K562 (cell line): Measurements from ENCODE around the gene MTCH2. TPM values are rescaled to one million over a fixed set of nuclear protein-coding genes. Genes with fewer than 3 reads are reported as not detected.
A peak's percentile ranks its signal among the peaks of the same experiment; 100 is the strongest.

Source experiments
- ATAC-seq: fragments of 200-7000 bp; cut with Tn5 transposase; 3 replicates; pipeline ENCODE4 v1.9.1; 2020; ENCODE audit warnings: moderate library complexity
- BruUV-seq: library from RNA; stranded (reverse); fragments of 400-500 nt; replicated peaks from 2 replicates; lab custom pipeline; 2021; lab: Mats Ljungman, UMichigan
- CTCF ChIA-PET: fragments of 300-600 bp; formaldehyde crosslinking; extraction: SDS; loops from one replicate; lab custom pipeline; 2021; ENCODE audit warnings: low intra/inter-chr PET ratio; lab: Yijun Ruan, JAX
- POLR2A ChIA-PET: fragments of 300-600, 350-650 bp; sonication (Branson Sonifier 250); formaldehyde crosslinking; extraction: SDS; loops from one replicate; lab custom pipeline; 2021; ENCODE audit warnings: antibody characterized with exemption, inconsistent platforms; lab: Yijun Ruan, JAX
- DNase-seq, 4 experiments: peaks; one replicate each; pipeline versions ENCODE4 v3.0.0 to v3.0.0-alpha.2; 2011 to 2018; ENCODE audit warnings: low spot score in 3 of 4, mixed read lengths in 3 of 4; ENCODE audit errors: extremely low read depth in 1 of 4
- FAIRE-seq: peaks from 2 replicates; lab custom pipeline; 2011; peaks lifted over from hg19 to GRCh38; lab: Jason Lieb, UNC
- H2AFZ ChIP-seq: 2 replicates; pipeline ENCODE4 v1.6.0; 2011; ENCODE audit warnings: low read depth, low read length, control low read depth, inconsistent platforms
- H3K27ac ChIP-seq: fragments of 200-600 bp; 3 replicates; pipeline ENCODE4 v1.8.0; 2011; ENCODE audit warnings: low read depth, mild to moderate bottlenecking, control low read depth, inconsistent platforms, low read length, moderate library complexity, mixed read lengths; ENCODE audit errors: extremely low read depth
- H3K27me3 ChIP-seq, 2 experiments: fragments of 300-600 bp in 1 of 2; 2 replicates in 1 of 2; 3 replicates in 1 of 2; pipeline versions ENCODE4 v1.6.0 to v1.8.0; 2011; ENCODE audit warnings: inconsistent platforms in 2 of 2, low read length in 2 of 2, mild to moderate bottlenecking in 1 of 2, mixed read lengths in 1 of 2, moderate library complexity in 1 of 2; ENCODE audit not compliant: control insufficient read depth in 2 of 2, insufficient read depth in 2 of 2
- H3K36me3 ChIP-seq: fragments of 300-600 bp; 3 replicates; pipeline ENCODE4 v1.8.0; 2011; ENCODE audit warnings: mild to moderate bottlenecking, low read length, inconsistent platforms; ENCODE audit not compliant: control insufficient read depth, insufficient read depth
- H3K4me1 ChIP-seq, 2 experiments: fragments of 200-600 bp in 1 of 2; replicated peaks in 1 of 2; 2 replicates in 1 of 2; 3 replicates in 1 of 2; pipeline versions ENCODE4 v1.5.1 to v1.8.0; 2011; ENCODE audit warnings: inconsistent platforms in 2 of 2, low read length in 2 of 2, mild to moderate bottlenecking in 1 of 2, mixed read lengths in 1 of 2, moderate library complexity in 1 of 2; ENCODE audit not compliant: control insufficient read depth in 2 of 2, insufficient read depth in 2 of 2
- H3K4me2 ChIP-seq: 2 replicates; pipeline ENCODE4 v1.6.1; 2011; ENCODE audit warnings: low read length, control low read depth, inconsistent platforms, mixed read lengths; ENCODE audit not compliant: insufficient read depth
- H3K4me3 ChIP-seq: fragments of 200-600 bp; sonication (generic), shearing (Covaris generic); 2 replicates; pipeline ENCODE4 v1.5.1; 2016; ENCODE audit warnings: control low read depth, inconsistent platforms
- H3K79me2 ChIP-seq: fragments of 200-600 bp; 3 replicates; pipeline ENCODE4 v1.8.0; 2011; ENCODE audit warnings: low read length, inconsistent platforms; ENCODE audit not compliant: control insufficient read depth, insufficient read depth
- H3K9ac ChIP-seq, 2 experiments: 2 replicates each; pipeline versions ENCODE4 v1.6.0 to v1.6.1; 2011; ENCODE audit warnings: low read depth in 2 of 2, low read length in 2 of 2, control low read depth in 1 of 2, inconsistent platforms in 1 of 2, mild to moderate bottlenecking in 1 of 2, mixed read lengths in 1 of 2; ENCODE audit not compliant: insufficient read depth in 1 of 2
- H3K9me1 ChIP-seq: one replicate; pipeline ENCODE4 v1.6.0; 2011; ENCODE audit warnings: inconsistent platforms, mild to moderate bottlenecking, low read length, moderate library complexity; ENCODE audit not compliant: control insufficient read depth, insufficient read depth
- H3K9me3 ChIP-seq: replicated peaks from 2 replicates; pipeline ENCODE4 v1.5.1; 2011; ENCODE audit warnings: low read depth, low read length, inconsistent platforms; ENCODE audit not compliant: control insufficient read depth, insufficient read depth
- H4K20me1 ChIP-seq: replicated peaks from 2 replicates; pipeline ENCODE4 v1.6.1; 2011; ENCODE audit warnings: low read length, inconsistent platforms, mixed read lengths; ENCODE audit not compliant: control insufficient read depth, insufficient read depth
- CREB1 ChIP-seq, 2 experiments: sonication (generic) in 1 of 2; formaldehyde crosslinking in 1 of 2; IDR thresholded peaks; 2 replicates each; pipeline versions ENCODE4 v1.6.1 to v1.8.0; 2012 to 2022; ENCODE audit warnings: inconsistent platforms in 1 of 2, mild to moderate bottlenecking in 1 of 2, missing genetic modification reagents in 1 of 2, moderate library complexity in 1 of 2
- CTCF ChIP-seq, 3 experiments: IDR thresholded peaks in 2 of 3; conservative IDR thresholded peaks in 1 of 3; 2 replicates each; pipeline ENCODE4 v1.5.1; 2011 to 2012; ENCODE audit warnings: low read length in 3 of 3, mild to moderate bottlenecking in 3 of 3, control low read depth in 2 of 3, improper control_type of control experiment in 1 of 3, inconsistent platforms in 1 of 3, low read depth in 1 of 3, mixed read lengths in 1 of 3, moderate library complexity in 1 of 3; ENCODE audit not compliant: insufficient read depth in 2 of 3
- DEAF1 ChIP-seq: fragments of 450-650 bp; formaldehyde crosslinking; IDR thresholded peaks from 2 replicates; pipeline ENCODE4 v1.4.0; 2020; ENCODE audit warnings: mild to moderate bottlenecking, moderate library complexity
- DMBX1 ChIP-seq: fragments of 250-450 bp; sonication (Bioruptor Pico); IDR thresholded peaks from 2 replicates; pipeline ENCODE4 v1.8.0; 2022; ENCODE audit warnings: inconsistent platforms, mild to moderate bottlenecking, moderate library complexity, borderline replicate concordance
- PHB ChIP-seq: fragments of 250-450 bp; sonication (Bioruptor Pico); IDR thresholded peaks from 2 replicates; pipeline ENCODE4 v1.5.0; 2021
- POLR2A ChIP-seq: fragments of 450-650 bp; conservative IDR thresholded peaks from 2 replicates; pipeline ENCODE4 v1.6.1; 2016
- SMC3 ChIP-seq: conservative IDR thresholded peaks from 2 replicates; pipeline ENCODE4 v1.6.1; 2011; ENCODE audit warnings: low read depth, low read length, improper control_type of control experiment; ENCODE audit not compliant: insufficient read depth
- SNIP1 ChIP-seq: fragments of 450-650 bp; IDR thresholded peaks from 2 replicates; pipeline ENCODE4 v1.7.1; 2017; ENCODE audit warnings: low read depth, mild to moderate bottlenecking
- ZFP30 ChIP-seq: fragments of 250-450 bp; sonication (Bioruptor Pico); IDR thresholded peaks from 2 replicates; pipeline ENCODE4 v1.8.0; 2022; ENCODE audit warnings: moderate library complexity, mild to moderate bottlenecking, inconsistent platforms, borderline replicate concordance
- ZNF354B ChIP-seq: fragments of 250-450 bp; sonication (Bioruptor Pico); IDR thresholded peaks from 2 replicates; pipeline ENCODE4 v1.4.0; 2020
- ZZZ3 ChIP-seq: fragments of 450-650 bp; IDR thresholded peaks from 2 replicates; pipeline ENCODE4 v1.6.1; 2016; ENCODE audit warnings: antibody characterized with exemption, mild to moderate bottlenecking, moderate library complexity
- WGBS: fragments of 100-300 bp; shearing (Covaris generic); methylation state at CpG from one replicate; pipeline ENCODE4 v1.1.6; 2016; ENCODE audit warnings: low coverage, mixed read lengths; ENCODE audit not compliant: insufficient coverage; ENCODE audit errors: missing lambda C conversion rate; 5-methylcytosine and 5-hydroxymethylcytosine counted together
- in situ Hi-C: fragments of 300-500 bp; cut with MboI; formaldehyde crosslinking; loops from 4 replicates; pipeline ENCODE4 v1.15.0; 2018; ENCODE audit warnings: inconsistent platforms, mixed read lengths
- intact Hi-C: fragments of 100-400 bp; cut with micrococcal nuclease; formaldehyde crosslinking; loops from 2 replicates; pipeline ENCODE4 v1.14.2; 2022
- polyA plus RNA-seq, 8 experiments: library from polyadenylated mRNA; depleted of rRNA in 4 of 8; stranded (reverse) in 5 of 8; unstranded in 3 of 8; fragments of >200 nt; fragmentation: Nextera tagmentation in 2 of 8; fragmentation: Illumina TruSeq in 1 of 8; extraction: Ambion mirVana in 2 of 8; extraction: Trizol in 1 of 8; gene quantifications; 2 replicates each; pipeline versions ENCODE4 v1.2.1 to v1.2.3, GENCODE V29; 2011 to 2014; ENCODE audit warnings: inconsistent platforms in 1 of 8, missing spikeins in 1 of 8
- total RNA-seq, 7 experiments: library from RNA; depleted of rRNA in 6 of 7; stranded (reverse); fragments of >200 nt in 6 of 7; fragmentation: Illumina TruSeq in 2 of 7; extraction: Trizol in 2 of 7; gene quantifications; 2 replicates each; pipeline versions ENCODE4 v1.2.1 to v1.2.3, GENCODE V29; 2011 to 2021; ENCODE audit warnings: low replicate concordance in 1 of 7

The MTCH2 gene
- total and polyA plus RNA-seq, 9 of the 15 experiments (the other 6 are each of a cell fraction or from before 2014, with no cell fraction given) = 95.4 to 620 (median 198) TPM

- Histone ChIP-seq H3K27me3 (no peaks in the 10 kb centered on the region), H3K4me3 (no peak overlapping the region), H4K20me1 (no peaks in the 10 kb centered on the region), H3K9me1 (no peaks in the 10 kb centered on the region), H3K27ac (no peak overlapping the region), H3K4me2 (no peak overlapping the region), H3K79me2 (no peaks in the 10 kb centered on the region), H3K36me3 (peaks cover 53% of the 10 kb centered on the region), H2AFZ (no peak overlapping the region), H3K9ac (no peak overlapping the region), H3K4me1 (no peaks in the 10 kb centered on the region), H3K9me3 (no peaks in the 10 kb centered on the region)
- CTCF ChIA-PET = interaction anchor here (0.7 to 1.7 kb wide), 5 partner anchors 66 to 243 kb away, joined by 3 to 7 read pairs (median 3); no protein-coding TSS in a partner anchor
- FAIRE-seq (no peak), ATAC-seq (no peak), DNase-seq (no peak)
- 49% methylated on average over 3 of the region's 3 CpGs for WGBS
- no TSS peak for BruUV-seq
- POLR2A ChIA-PET = interaction anchor here (0.7 to 1.3 kb wide), 5 partner anchors 10 to 39 kb away, joined by 3 to 9 read pairs (median 3); partner anchors contain the start of genes FAM180B, KBTBD4 and NDUFS3
- intact Hi-C loops = loop anchor here (1.0 to 10.0 kb wide), 5 partner anchors 67 to 243 kb away; partner anchors contain the start of gene SPI1
- TF ChIP-seq ZZZ3 (no peak), ZNF354B (CRISPR knock-in tag) (no peak)
- in situ Hi-C loops = no loop called here
Observed at GRCh38 chr11:47617417-47617809, 24.9 kb downstream of the MTCH2 start.

- Histone ChIP-seq H3K36me3 (peaks cover 47% of the 10 kb centered on the region), H2AFZ (no peak overlapping the region), H3K27me3 (no peaks in the 10 kb centered on the region), H3K4me3 (no peak overlapping the region), H3K9me1 (no peaks in the 10 kb centered on the region), H3K9me3 (no peaks in the 10 kb centered on the region), H4K20me1 (no peaks in the 10 kb centered on the region), H3K4me2 (no peak overlapping the region), H3K27ac (no peak overlapping the region), H3K79me2 (no peaks in the 10 kb centered on the region), H3K9ac (no peak overlapping the region), H3K4me1 (no peaks in the 10 kb centered on the region)
- POLR2A ChIA-PET = interaction anchor here (0.6 to 1.3 kb wide), 7 partner anchors 10 to 50 kb away, joined by 3 to 9 read pairs (median 3); partner anchors contain the start of genes FAM180B, KBTBD4 and NDUFS3
- intact Hi-C loops = loop anchor here (1.0 to 10.0 kb wide), 5 partner anchors 66 to 242 kb away; partner anchors contain the start of gene SPI1
- CTCF ChIA-PET = interaction anchor here (0.7 to 1.7 kb wide), 5 partner anchors 66 to 242 kb away, joined by 3 to 7 read pairs (median 3); no protein-coding TSS in a partner anchor
- in situ Hi-C loops = no loop called here
- peak; percentile 25 to 70 (median 48) for DNase-seq
- ATAC-seq = peak; percentile 89
- WGBS = 84% methylated on average over 9 of the region's 10 CpGs
- no TSS peak for BruUV-seq
- peak; percentile 78 for FAIRE-seq
- TF ChIP-seq CREB1 (IDR thresholded peaks at IDR 0.05) (no peak), CREB1 (CRISPR knock-in tag; IDR thresholded peaks at IDR 0.05) (no peak), SMC3 (peak; percentile 70), POLR2A (peak; percentile 28; the same call in 1 of the 2 replicates), CTCF (IDR thresholded peaks at IDR 0.05 in 2 of 3, conservative IDR thresholded peaks at IDR 0.05 in 1 of 3; ENCODE audit: insufficient read depth in 2 of 3, low read depth in 1 of 3, low read length in 3 of 3) (peak; percentile 69 to 87 (median 78)), ZFP30 (no peak), DEAF1 (peak; percentile 58; the same call in 1 of the 2 replicates), DMBX1 (no peak), SNIP1 (no peak), PHB (CRISPR knock-in tag) (no peak)
Observed at GRCh38 chr11:47616726-47617416, 25.5 kb downstream of the MTCH2 start.
